H9 (cell line): ENCODE data around the gene STON2. TPM values are rescaled to one million over a fixed set of nuclear protein-coding genes. Genes with fewer than 3 reads are reported as not detected.

ENCODE experiments used
- DNase-seq: peaks from one replicate; pipeline ENCODE4 v3.0.0-alpha.2; 2017
- H2AFZ ChIP-seq: one replicate; pipeline ENCODE4 v1.6.1; 2013; ENCODE audit warnings: mild to moderate bottlenecking, low read length, control low read depth, moderate library complexity
- H2AK5ac ChIP-seq: 2 replicates; pipeline ENCODE4 v1.6.1; 2013; ENCODE audit warnings: low read length, control low read depth, mixed read lengths; ENCODE audit not compliant: insufficient read length
- H2BK120ac ChIP-seq: one replicate; pipeline ENCODE4 v1.6.1; 2013; ENCODE audit warnings: low read depth, mild to moderate bottlenecking, low read length, control low read depth, inconsistent platforms; ENCODE audit not compliant: poor library complexity, severe bottlenecking
- H2BK12ac ChIP-seq: 2 replicates; pipeline ENCODE4 v1.6.1; 2013; ENCODE audit warnings: low read length, control low read depth, mixed read lengths, low read depth; ENCODE audit not compliant: insufficient read length
- H2BK15ac ChIP-seq: 2 replicates; pipeline ENCODE4 v1.6.1; 2013; ENCODE audit warnings: low read depth, low read length, control low read depth
- H2BK20ac ChIP-seq: one replicate; pipeline ENCODE4 v1.6.1; 2013; ENCODE audit warnings: low read depth, mild to moderate bottlenecking, low read length, control low read depth, inconsistent platforms; ENCODE audit not compliant: poor library complexity, severe bottlenecking
- H2BK5ac ChIP-seq: 2 replicates; pipeline ENCODE4 v1.6.1; 2013; ENCODE audit warnings: low read length, control low read depth, mixed read lengths; ENCODE audit not compliant: insufficient read length
- H3K14ac ChIP-seq: 2 replicates; pipeline ENCODE4 v1.6.1; 2013; ENCODE audit warnings: low read length, control low read depth; ENCODE audit not compliant: insufficient read depth
- H3K18ac ChIP-seq: 2 replicates; pipeline ENCODE4 v1.6.1; 2013; ENCODE audit warnings: low read depth, mild to moderate bottlenecking, mixed read lengths, low read length, control low read depth; ENCODE audit not compliant: insufficient read length
- H3K23ac ChIP-seq: 2 replicates; pipeline ENCODE4 v1.6.1; 2013; ENCODE audit warnings: low read length, control low read depth, mixed read lengths, low read depth; ENCODE audit not compliant: insufficient read length
- H3K23me2 ChIP-seq: 2 replicates; pipeline ENCODE4 v1.6.1; 2013; ENCODE audit warnings: low read depth, mild to moderate bottlenecking, mixed read lengths, low read length, control low read depth; ENCODE audit not compliant: insufficient read length, poor library complexity, severe bottlenecking
- H3K27ac ChIP-seq: 2 replicates; pipeline ENCODE4 v1.5.1; 2013; ENCODE audit warnings: low read length, control low read depth, mixed read lengths, low read depth; ENCODE audit not compliant: insufficient read length
- H3K27me3 ChIP-seq: 2 replicates; pipeline ENCODE4 v1.6.1; 2013; ENCODE audit warnings: low read length, control low read depth, inconsistent platforms; ENCODE audit not compliant: insufficient read depth
- H3K4ac ChIP-seq: 2 replicates; pipeline ENCODE4 v1.6.1; 2013; ENCODE audit warnings: low read depth, mild to moderate bottlenecking, control low read depth, inconsistent platforms, low read length, moderate library complexity
- H3K4me1 ChIP-seq: 2 replicates; pipeline ENCODE4 v1.6.1; 2013; ENCODE audit warnings: low read length, control low read depth, inconsistent platforms; ENCODE audit not compliant: insufficient read depth
- H3K4me2 ChIP-seq: 2 replicates; pipeline ENCODE4 v1.6.1; 2013; ENCODE audit warnings: low read length, control low read depth, mixed read lengths; ENCODE audit not compliant: insufficient read length, insufficient read depth
- H3K56ac ChIP-seq: 2 replicates; pipeline ENCODE4 v1.6.1; 2013; ENCODE audit warnings: low read depth, mild to moderate bottlenecking, mixed read lengths, low read length, control low read depth; ENCODE audit not compliant: insufficient read length
- H3K79me1 ChIP-seq: 2 replicates; pipeline ENCODE4 v1.6.1; 2013; ENCODE audit warnings: low read depth, mild to moderate bottlenecking, moderate library complexity, low read length, control low read depth, inconsistent platforms; ENCODE audit not compliant: insufficient read depth, poor library complexity, severe bottlenecking
- H3K79me2 ChIP-seq: 2 replicates; pipeline ENCODE4 v1.6.1; 2013; ENCODE audit warnings: low read length, control low read depth, inconsistent platforms; ENCODE audit not compliant: insufficient read depth
- H3K9ac ChIP-seq: 2 replicates; pipeline ENCODE4 v1.6.1; 2013; ENCODE audit warnings: low read length, control low read depth, mixed read lengths; ENCODE audit not compliant: insufficient read length; ENCODE audit errors: extremely low read depth
- H3K9me3 ChIP-seq: one replicate; pipeline ENCODE4 v1.6.1; 2013; ENCODE audit warnings: low read depth, low read length, inconsistent platforms; ENCODE audit not compliant: control insufficient read depth
- H3T11ph ChIP-seq: one replicate; pipeline ENCODE4 v1.6.1; 2013; ENCODE audit warnings: mild to moderate bottlenecking, low read length, control low read depth, inconsistent platforms
- H4K20me1 ChIP-seq: one replicate; pipeline ENCODE4 v1.6.1; 2013; ENCODE audit not compliant: control insufficient read depth, insufficient read length, insufficient read depth
- H4K5ac ChIP-seq: 2 replicates; pipeline ENCODE4 v1.6.1; 2013; ENCODE audit warnings: low read depth, mild to moderate bottlenecking, mixed read lengths, low read length, control low read depth; ENCODE audit not compliant: insufficient read length
- H4K8ac ChIP-seq: replicated peaks from 2 replicates; pipeline ENCODE4 v1.6.1; 2013; ENCODE audit warnings: low read length, control low read depth, mixed read lengths, low read depth; ENCODE audit not compliant: insufficient read length
- H4K91ac ChIP-seq: 2 replicates; pipeline ENCODE4 v1.6.1; 2013; ENCODE audit warnings: low read depth, mild to moderate bottlenecking, moderate library complexity, mixed read lengths, low read length, control low read depth; ENCODE audit not compliant: insufficient read length
- H3K27ac Mint-ChIP-seq, 3 experiments: 2 replicates in 2 of 3; 3 replicates in 1 of 3; pipeline ENCODE4 v1.8.0; 2020 to 2021; ENCODE audit warnings: mixed read lengths in 3 of 3, mild to moderate bottlenecking in 1 of 3, moderate library complexity in 1 of 3
- H3K27me3 Mint-ChIP-seq: 2 replicates; pipeline ENCODE4 v1.8.0; 2021; ENCODE audit warnings: low read depth, mild to moderate bottlenecking, moderate library complexity, mixed read lengths
- H3K36me3 Mint-ChIP-seq, 3 experiments: 2 replicates in 2 of 3; 3 replicates in 1 of 3; pipeline ENCODE4 v1.8.0; 2020 to 2021; ENCODE audit warnings: low read depth in 3 of 3, mixed read lengths in 3 of 3; ENCODE audit not compliant: insufficient read depth in 1 of 3
- H3K4me1 Mint-ChIP-seq, 2 experiments: 2 replicates each; pipeline ENCODE4 v1.8.0; 2020; ENCODE audit warnings: mixed read lengths in 2 of 2
- H3K4me3 Mint-ChIP-seq, 2 experiments: 2 replicates in 1 of 2; 3 replicates in 1 of 2; pipeline ENCODE4 v1.8.0; 2020 to 2021; ENCODE audit warnings: mild to moderate bottlenecking in 2 of 2, mixed read lengths in 2 of 2, moderate library complexity in 1 of 2
- H3K9me3 Mint-ChIP-seq, 2 experiments: 2 replicates in 1 of 2; 3 replicates in 1 of 2; pipeline ENCODE4 v1.8.0; 2020; ENCODE audit warnings: mild to moderate bottlenecking in 2 of 2, mixed read lengths in 2 of 2, moderate library complexity in 1 of 2
- WGBS: extraction: QIAGEN DNeasy Blood & Tissue Kit; methylation state at CpG from one replicate; pipeline ENCODE4 v1.1.7; 2013; ENCODE audit warnings: missing lambda C conversion rate, low lambda C conversion rate, mixed read lengths; ENCODE audit not compliant: insufficient read length; ENCODE audit errors: extremely low coverage; 5-methylcytosine and 5-hydroxymethylcytosine counted together
- total RNA-seq: library from RNA; stranded (reverse); gene quantifications from 2 replicates; pipeline ENCODE4 v1.2.1, GENCODE V29; 2021
- TF ChIP-seq, protein P1 (sequence below): fragments of 200-600 bp; sonication (generic); conservative IDR thresholded peaks from 3 replicates; pipeline ENCODE4 v1.8.0; 2021; ENCODE audit warnings: antibody characterized with exemption, mild to moderate bottlenecking

The STON2 gene
- total RNA-seq, 1 experiment from 2014 or later = 62.9 TPM

DNA sequence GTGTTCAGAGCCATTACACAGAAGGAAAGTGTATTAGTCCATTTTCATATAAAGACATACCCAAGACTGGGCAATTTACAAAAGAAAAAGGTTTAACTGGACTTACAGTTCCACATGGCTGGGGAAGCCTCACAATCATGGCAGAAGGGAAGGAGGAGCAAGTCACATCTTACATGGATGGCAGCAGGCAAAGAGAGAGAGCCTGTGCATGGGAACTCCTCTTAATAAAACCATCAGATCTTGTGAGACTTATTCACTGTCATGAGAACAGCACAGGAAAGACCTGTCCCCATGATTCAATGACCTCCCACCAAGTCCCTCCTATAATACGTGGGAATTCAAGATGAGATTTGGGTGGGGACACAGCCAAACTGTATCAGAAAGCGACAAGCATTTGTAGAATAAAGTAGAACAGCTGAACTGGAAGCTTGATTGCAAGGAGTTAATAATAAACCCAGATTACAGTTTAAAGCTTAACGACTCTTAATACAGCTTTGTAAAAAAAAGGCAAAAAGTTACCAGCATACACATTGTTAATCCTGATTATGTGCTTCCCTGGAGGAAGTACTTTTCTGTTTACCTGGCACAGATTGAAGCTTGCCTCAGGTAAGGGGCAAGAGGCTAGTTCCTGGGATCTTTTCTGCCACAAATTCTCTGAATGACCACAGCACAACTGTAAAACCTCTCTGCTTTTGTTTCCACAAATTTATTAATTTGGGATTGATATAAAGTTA is 18.1 kb upstream of the STON2 start:
- Mint-ChIP-seq H3K36me3 (peaks cover 30 to 49% (median 43%) of the 10 kb centered on the region in 3 experiments), H3K9me3 (peaks cover 9 to 15% of the 10 kb centered on the region in 2 experiments; a peak in 4 of 5 replicates), H3K27me3 (no peaks in the 10 kb centered on the region), H3K4me1 (peaks cover 4 to 8% of the 10 kb centered on the region in 2 experiments), H3K4me3 (no peak overlapping the region), H3K27ac (no peak overlapping the region; a peak in 1 of 7 replicates)
- H4K91ac ChIP-seq = no peak overlapping the region
- no peaks in the 10 kb centered on the region for H3K23me2 ChIP-seq
- H3K9ac ChIP-seq = no peak overlapping the region
- no peak overlapping the region for H2BK15ac ChIP-seq
- no peak overlapping the region for H2BK20ac ChIP-seq
- H3K79me2 ChIP-seq = peaks cover 5% of the 10 kb centered on the region; the same call in 1 of the 2 replicates
- no peaks in the 10 kb centered on the region for H3K79me1 ChIP-seq
- H4K20me1 ChIP-seq = no peaks in the 10 kb centered on the region
- H2AFZ ChIP-seq = no peak overlapping the region
- TF ChIP-seq, protein P1, sequence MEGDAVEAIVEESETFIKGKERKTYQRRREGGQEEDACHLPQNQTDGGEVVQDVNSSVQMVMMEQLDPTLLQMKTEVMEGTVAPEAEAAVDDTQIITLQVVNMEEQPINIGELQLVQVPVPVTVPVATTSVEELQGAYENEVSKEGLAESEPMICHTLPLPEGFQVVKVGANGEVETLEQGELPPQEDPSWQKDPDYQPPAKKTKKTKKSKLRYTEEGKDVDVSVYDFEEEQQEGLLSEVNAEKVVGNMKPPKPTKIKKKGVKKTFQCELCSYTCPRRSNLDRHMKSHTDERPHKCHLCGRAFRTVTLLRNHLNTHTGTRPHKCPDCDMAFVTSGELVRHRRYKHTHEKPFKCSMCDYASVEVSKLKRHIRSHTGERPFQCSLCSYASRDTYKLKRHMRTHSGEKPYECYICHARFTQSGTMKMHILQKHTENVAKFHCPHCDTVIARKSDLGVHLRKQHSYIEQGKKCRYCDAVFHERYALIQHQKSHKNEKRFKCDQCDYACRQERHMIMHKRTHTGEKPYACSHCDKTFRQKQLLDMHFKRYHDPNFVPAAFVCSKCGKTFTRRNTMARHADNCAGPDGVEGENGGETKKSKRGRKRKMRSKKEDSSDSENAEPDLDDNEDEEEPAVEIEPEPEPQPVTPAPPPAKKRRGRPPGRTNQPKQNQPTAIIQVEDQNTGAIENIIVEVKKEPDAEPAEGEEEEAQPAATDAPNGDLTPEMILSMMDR = no peak
- no peaks in the 10 kb centered on the region for H3K9me3 ChIP-seq
- H2AK5ac ChIP-seq = no peak overlapping the region
- H2BK12ac ChIP-seq = no peak overlapping the region
- no peak overlapping the region for H3K4ac ChIP-seq
- H3K4me1 ChIP-seq = no peaks in the 10 kb centered on the region
- H2BK5ac ChIP-seq = no peak overlapping the region
- no peak overlapping the region for H3K56ac ChIP-seq
- no peak overlapping the region for H2BK120ac ChIP-seq
- no peak for DNase-seq
- no peak overlapping the region for H3K27ac ChIP-seq
- WGBS = no CpG with 5 or more reads among the region's 3 CpGs
- no peak overlapping the region for H4K8ac ChIP-seq
- no peak overlapping the region for H3K14ac ChIP-seq
- no peak overlapping the region for H3K4me2 ChIP-seq
- no peak overlapping the region for H3K23ac ChIP-seq
- H3T11ph ChIP-seq = no peak overlapping the region
- H3K27me3 ChIP-seq = no peaks in the 10 kb centered on the region
- no peak overlapping the region for H4K5ac ChIP-seq
- no peak overlapping the region for H3K18ac ChIP-seq
